Embryonic facial prominence (tissue), 1 donor: Measurements from ENCODE around the gene SMARCD1.
A peak's percentile ranks its signal among the peaks of the same experiment; 100 is the strongest.

ENCODE experiments used
- DNase-seq: peaks from one replicate; pipeline ENCODE4 v3.0.0-alpha.2; 2016; ENCODE audit errors: extremely low spot score

Gene SMARCD1

GRCh38 chr12:50084775-50085614 lies at the start of gene SMARCD1:
Gene SMARCD1 (plus strand): TSS chr12:50085342. CDS start chr12:50085370, 28 bp downstream.
- peak; percentile 91 for DNase-seq

DNA sequence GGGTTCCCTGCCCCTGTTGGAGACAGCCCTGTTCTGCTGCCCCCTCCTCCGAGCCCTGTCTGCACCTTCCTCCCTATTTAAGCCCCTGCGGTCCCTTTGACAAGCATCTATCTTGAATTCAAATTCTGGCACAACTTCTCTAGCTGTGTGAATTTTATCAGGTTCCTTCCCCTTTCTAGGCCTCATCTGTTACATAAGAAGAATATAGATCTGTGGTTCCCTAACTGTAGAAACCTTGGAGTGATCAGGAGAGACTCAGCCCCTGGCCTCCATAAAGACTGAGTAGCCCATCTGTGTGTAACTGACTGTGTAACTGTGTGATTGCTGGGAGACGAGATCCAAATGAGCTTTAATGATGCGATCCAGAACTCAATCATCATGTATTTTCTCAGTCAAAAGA lies 46.8 kb upstream of the SMARCD1 start:
- no peak for DNase-seq

GRCh38 chr12:50039151-50039835 lies 45.8 kb upstream of the SMARCD1 start:
- DNase-seq, result no peak

GRCh38 chr12:50040657-50041056 lies 44.5 kb upstream of the SMARCD1 start:
- no peak for DNase-seq

GRCh38 chr12:50041062-50041860 lies 43.9 kb upstream of the SMARCD1 start:
- no peak for DNase-seq

- DNase-seq, result no peak
Observed at GRCh38 chr12:50041962-50042361, 43.2 kb upstream of the SMARCD1 start.

DNA sequence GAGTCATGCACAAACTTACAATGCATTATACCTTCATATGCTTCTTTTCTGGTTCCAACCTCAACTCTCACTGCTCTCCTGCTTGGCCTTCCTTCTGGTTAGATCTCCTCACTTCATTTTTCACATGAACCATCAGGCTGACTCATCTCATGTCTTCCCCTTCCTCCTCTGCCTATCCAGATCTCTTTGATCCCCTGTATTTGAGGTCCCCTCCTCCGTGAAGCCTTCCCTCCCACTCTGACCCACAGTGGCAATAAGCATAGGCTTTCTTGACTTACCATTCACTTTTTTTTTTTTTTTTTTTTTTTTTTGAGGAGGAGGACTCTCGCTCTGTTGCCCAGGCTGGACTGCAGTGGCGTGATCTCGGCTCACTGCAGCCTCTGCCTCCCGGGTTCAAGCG lies 42.4 kb upstream of the SMARCD1 start:
- DNase-seq, result no peak

- DNase-seq, result no peak
Observed at GRCh38 chr12:50043308-50043707, 41.8 kb upstream of the SMARCD1 start.

DNA sequence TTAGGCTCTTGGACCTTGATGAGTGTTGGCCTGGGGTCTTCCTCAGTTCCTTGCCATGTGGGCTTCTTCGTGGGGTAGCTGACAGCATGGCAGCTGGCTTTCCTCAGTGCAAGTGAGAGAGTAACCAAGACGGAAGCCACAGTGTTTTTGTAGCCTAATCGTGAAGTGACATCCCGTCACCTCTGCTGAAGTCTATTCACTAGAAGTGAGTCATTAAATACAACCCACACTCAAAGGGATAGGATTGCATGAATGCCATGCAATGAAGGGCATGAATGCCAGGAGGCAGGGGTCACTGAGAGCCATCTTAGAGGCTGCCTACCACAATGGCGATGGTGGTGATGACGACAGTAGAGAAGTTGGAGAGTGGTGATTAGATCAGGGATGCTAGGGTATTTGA lies 41.3 kb upstream of the SMARCD1 start:
- no peak for DNase-seq

DNA sequence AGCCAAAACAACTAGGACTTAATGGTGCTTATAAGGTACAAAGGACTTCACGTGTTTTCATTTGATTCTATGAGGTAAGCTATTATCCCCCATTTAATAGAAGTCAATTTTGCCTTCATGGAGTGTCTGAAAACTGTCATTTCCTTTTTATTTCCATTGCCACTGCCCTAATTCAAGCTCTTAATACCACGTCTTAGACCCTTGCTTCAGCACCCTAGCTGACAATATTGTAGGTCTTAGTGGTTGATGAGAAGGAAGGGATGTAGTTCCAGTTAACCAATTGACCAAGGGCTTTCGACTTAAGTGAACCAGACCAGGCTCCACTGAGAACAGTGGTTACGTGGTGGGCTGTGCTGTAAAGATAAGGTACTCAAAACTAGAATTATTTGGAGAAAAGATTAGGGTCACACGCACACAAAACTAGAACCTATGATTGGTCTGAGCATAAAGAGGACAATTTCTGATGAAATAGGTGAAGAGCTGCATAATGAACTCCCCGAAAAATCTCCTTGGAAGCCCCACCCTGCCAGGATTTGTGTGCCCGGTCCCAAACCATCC lies 37.4 kb upstream of the SMARCD1 start:
- no peak for DNase-seq

DNA sequence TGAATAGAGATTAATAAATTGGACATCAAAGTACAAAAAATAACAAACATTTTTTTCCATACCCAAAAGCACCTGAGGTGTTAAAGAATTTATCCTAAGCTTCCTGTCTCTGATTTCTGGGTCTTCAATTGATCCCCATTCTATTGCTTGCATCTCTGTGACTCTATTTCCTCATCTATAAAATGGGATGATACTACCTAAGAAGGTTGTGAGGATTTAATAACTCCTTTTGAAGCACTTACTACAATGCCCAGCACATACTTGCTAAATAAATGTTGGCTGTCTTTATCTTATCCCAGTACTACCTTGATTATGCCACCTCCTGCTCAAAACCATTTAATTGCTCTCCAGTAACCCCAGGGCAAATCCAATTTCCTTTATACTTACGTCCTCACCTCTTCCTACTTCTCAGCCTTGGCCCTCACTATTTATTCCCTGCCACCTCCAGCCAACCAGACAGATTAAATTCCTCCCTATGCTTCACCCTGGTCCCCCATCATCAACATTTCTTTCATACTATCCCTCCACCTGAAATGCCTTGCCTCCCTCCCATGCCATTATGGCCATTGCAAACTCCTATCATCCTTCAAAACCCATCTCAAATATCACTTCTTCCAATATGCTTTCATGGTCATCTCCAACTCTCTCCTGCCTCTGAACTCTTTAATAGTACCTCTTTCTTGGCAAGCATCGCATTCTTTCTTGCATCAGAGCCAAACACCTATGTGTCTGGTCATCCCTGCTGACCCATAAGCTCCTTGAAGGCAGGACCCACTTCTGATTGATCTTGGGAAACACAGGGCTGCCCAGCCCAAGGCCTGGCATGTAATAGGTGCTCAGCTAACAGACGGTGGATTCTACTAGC lies 35.7 kb upstream of the SMARCD1 start:
- DNase-seq, result no peak

- DNase-seq, result no peak
Observed at GRCh38 chr12:50050119-50050385, 35.1 kb upstream of the SMARCD1 start.

- DNase-seq, result no peak
Observed at GRCh38 chr12:50050410-50051098, 34.6 kb upstream of the SMARCD1 start.

GRCh38 chr12:50051101-50051806 lies 33.9 kb upstream of the SMARCD1 start:
- DNase-seq, result no peak

DNA sequence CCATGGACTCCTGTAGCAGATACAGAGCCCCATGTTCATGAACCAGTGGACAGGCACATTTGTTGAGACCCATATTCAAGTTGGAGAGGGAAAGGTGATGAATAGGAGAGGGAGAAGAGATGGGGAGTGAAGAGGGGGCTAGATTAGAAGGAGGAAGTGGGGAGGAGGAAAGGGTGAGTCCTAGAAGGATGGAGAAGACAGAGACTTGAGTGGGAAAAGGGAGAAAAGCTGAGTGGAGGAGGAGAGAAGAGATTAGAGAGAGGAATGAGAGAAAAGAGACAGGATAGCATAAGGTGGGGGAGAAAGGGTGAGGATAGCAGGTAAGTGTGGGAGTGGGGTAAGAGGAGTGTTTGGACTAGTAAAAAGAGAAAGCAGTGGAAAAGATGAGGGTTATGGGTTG lies 32.6 kb upstream of the SMARCD1 start:
- no peak for DNase-seq

- no peak for DNase-seq
Observed at GRCh38 chr12:50052964-50053363, 32.2 kb upstream of the SMARCD1 start.

DNA sequence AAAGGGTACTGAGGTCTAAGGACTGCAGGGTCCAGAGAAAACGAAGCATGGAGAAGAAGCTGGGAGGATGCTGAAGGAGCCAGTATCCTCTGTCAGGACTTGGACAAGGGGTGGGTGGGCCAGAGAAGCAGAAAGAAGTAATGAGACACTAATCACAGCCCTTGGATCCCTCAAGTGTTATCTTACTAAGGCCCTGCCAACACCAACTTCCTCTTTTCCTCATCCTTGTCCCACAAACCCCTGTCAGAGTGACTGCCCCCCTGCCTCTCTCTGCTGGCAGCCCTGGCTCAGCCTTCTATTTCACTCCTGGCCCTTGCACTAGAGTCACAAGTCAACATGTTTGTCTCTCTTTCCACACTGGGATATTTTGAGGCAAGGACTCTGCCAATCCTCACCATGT lies 31.6 kb upstream of the SMARCD1 start:
- no peak for DNase-seq

DNA sequence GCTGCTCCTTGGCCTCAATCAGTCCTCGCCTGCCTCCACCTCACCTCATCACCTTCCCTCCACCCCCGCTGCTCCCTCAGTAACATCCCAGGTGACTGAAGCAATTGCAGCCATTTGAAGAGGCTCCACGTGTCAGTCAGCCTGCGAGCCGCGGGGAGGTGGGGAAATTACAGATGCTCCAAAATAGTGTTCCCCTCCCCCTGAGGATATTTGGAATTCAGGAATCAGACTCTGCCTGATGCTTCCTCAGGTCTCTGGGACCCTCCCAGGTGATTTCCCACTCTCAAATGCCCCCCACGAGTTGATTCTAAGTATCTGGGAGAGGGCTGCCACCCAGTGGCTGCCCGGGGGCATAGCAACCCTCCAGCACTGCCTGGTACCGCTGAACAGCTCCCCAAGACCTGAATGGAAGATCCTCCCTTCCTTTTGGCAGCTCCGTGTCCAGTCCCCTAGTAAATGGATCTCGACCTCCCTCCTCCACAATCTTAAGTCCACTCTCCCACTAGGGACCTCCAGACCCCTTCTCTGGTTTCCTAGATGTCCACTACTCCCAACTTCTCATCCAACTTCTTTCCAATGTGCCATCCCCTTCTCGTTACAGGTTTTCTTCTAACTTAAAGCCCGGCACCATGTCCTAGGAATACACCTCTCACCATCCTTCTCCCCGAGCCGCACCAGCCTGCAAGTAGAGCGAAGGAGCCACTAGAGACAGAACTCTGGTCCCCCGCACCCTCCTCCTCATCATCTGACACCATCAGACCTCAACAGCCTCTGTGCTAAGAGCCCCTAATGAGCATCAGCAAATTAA lies 29.1 kb upstream of the SMARCD1 start:
- DNase-seq, result no peak

- DNase-seq, result no peak
Observed at GRCh38 chr12:50056639-50056976, 28.5 kb upstream of the SMARCD1 start.
